ENCODE data around the gene WDR47.

- TF ChIP-seq ZBTB33 (IDR thresholded peaks at IDR 0.05): no peak
- TF ChIP-seq CTCF (IDR thresholded peaks at IDR 0.05; ENCODE audit: low read depth, low read length, missing input control): no peak
- no peak for TF ChIP-seq GABPA (IDR thresholded peaks at IDR 0.05 in 1 of 2, conservative IDR thresholded peaks at IDR 0.05 in 1 of 2)
Observed at GRCh38 chr1:109091078-109091838, 49.4 kb upstream of the WDR47 start.
